HEK293 (cell line): ENCODE data around the gene NUMA1.

ENCODE experiments used
- SETDB1 ChIP-seq: IDR thresholded peaks from one replicate; pipeline ENCODE4 v1.6.1; 2017; ENCODE audit warnings: mild to moderate bottlenecking, low read length, moderate library complexity, mixed read lengths; ENCODE audit not compliant: insufficient read length
- ZNF184 ChIP-seq: fragments of 450-650 bp; IDR thresholded peaks from 2 replicates; pipeline ENCODE4 v1.5.1; 2018; ENCODE audit warnings: missing biosample characterization, mild to moderate bottlenecking, missing genetic modification characterization
- ZNF335 ChIP-seq: fragments of 450-650 bp; formaldehyde crosslinking; conservative IDR thresholded peaks from 2 replicates; pipeline ENCODE4 v1.5.1; 2016; ENCODE audit warnings: missing biosample characterization, missing genetic modification characterization
- ZNF510 ChIP-seq: fragments of 450-650 bp; formaldehyde crosslinking; IDR thresholded peaks from 2 replicates; pipeline ENCODE4 v1.5.1; 2018; ENCODE audit warnings: mild to moderate bottlenecking, missing genetic modification characterization, missing biosample characterization; ENCODE audit not compliant: insufficient replicate concordance
- TF ChIP-seq, protein P1 (sequence below): fragments of 450-650 bp; formaldehyde crosslinking; IDR thresholded peaks from 2 replicates; pipeline ENCODE4 v1.5.1; 2016; ENCODE audit warnings: missing biosample characterization, missing genetic modification characterization, borderline replicate concordance
- TF ChIP-seq, protein P2 (sequence below): fragments of 450-650 bp; formaldehyde crosslinking; conservative IDR thresholded peaks from 2 replicates; pipeline ENCODE4 v1.5.1; 2016; ENCODE audit warnings: low read depth, missing biosample characterization, missing genetic modification characterization
- TF ChIP-seq, protein P3 (sequence below): fragments of 450-650 bp; IDR thresholded peaks from 2 replicates; pipeline ENCODE4 v1.5.1; 2018; ENCODE audit warnings: missing biosample characterization, missing genetic modification characterization
- TF ChIP-seq, protein P4 (sequence below): fragments of 450-650 bp; formaldehyde crosslinking; IDR thresholded peaks from 2 replicates; pipeline ENCODE4 v1.5.1; 2016; ENCODE audit warnings: missing biosample characterization, missing genetic modification characterization

DNA sequence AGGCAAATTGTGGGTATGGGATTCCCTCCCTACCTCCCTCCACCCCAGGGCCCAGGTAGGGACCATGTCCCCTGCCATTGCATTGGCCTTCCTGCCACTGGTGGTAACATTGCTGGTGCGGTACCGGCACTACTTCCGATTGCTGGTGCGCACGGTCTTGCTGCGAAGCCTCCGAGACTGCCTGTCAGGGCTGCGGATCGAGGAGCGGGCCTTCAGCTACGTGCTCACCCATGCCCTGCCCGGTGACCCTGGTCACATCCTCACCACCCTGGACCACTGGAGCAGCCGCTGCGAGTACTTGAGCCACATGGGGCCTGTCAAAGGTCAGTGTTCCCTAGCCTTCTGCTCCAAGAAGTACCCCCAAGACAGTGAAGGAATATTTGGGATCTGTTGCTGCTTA is 25.5 kb upstream of the NUMA1 start, which contains the start of gene TOMT:
- TF ChIP-seq SETDB1 (no peak), ZNF335 (no peak), ZNF184 (tag by site-specific recombination) (no peak), ZNF510 (no peak)
- TF ChIP-seq, protein P1, sequence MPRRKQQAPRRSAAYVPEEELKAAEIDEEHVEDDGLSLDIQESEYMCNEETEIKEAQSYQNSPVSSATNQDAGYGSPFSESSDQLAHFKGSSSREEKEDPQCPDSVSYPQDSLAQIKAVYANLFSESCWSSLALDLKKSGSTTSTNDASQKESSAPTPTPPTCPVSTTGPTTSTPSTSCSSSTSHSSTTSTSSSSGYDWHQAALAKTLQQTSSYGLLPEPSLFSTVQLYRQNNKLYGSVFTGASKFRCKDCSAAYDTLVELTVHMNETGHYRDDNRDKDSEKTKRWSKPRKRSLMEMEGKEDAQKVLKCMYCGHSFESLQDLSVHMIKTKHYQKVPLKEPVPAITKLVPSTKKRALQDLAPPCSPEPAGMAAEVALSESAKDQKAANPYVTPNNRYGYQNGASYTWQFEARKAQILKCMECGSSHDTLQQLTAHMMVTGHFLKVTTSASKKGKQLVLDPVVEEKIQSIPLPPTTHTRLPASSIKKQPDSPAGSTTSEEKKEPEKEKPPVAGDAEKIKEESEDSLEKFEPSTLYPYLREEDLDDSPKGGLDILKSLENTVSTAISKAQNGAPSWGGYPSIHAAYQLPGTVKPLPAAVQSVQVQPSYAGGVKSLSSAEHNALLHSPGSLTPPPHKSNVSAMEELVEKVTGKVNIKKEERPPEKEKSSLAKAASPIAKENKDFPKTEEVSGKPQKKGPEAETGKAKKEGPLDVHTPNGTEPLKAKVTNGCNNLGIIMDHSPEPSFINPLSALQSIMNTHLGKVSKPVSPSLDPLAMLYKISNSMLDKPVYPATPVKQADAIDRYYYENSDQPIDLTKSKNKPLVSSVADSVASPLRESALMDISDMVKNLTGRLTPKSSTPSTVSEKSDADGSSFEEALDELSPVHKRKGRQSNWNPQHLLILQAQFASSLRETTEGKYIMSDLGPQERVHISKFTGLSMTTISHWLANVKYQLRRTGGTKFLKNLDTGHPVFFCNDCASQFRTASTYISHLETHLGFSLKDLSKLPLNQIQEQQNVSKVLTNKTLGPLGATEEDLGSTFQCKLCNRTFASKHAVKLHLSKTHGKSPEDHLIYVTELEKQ (tag by site-specific recombination), result no peak
- TF ChIP-seq, protein P2, sequence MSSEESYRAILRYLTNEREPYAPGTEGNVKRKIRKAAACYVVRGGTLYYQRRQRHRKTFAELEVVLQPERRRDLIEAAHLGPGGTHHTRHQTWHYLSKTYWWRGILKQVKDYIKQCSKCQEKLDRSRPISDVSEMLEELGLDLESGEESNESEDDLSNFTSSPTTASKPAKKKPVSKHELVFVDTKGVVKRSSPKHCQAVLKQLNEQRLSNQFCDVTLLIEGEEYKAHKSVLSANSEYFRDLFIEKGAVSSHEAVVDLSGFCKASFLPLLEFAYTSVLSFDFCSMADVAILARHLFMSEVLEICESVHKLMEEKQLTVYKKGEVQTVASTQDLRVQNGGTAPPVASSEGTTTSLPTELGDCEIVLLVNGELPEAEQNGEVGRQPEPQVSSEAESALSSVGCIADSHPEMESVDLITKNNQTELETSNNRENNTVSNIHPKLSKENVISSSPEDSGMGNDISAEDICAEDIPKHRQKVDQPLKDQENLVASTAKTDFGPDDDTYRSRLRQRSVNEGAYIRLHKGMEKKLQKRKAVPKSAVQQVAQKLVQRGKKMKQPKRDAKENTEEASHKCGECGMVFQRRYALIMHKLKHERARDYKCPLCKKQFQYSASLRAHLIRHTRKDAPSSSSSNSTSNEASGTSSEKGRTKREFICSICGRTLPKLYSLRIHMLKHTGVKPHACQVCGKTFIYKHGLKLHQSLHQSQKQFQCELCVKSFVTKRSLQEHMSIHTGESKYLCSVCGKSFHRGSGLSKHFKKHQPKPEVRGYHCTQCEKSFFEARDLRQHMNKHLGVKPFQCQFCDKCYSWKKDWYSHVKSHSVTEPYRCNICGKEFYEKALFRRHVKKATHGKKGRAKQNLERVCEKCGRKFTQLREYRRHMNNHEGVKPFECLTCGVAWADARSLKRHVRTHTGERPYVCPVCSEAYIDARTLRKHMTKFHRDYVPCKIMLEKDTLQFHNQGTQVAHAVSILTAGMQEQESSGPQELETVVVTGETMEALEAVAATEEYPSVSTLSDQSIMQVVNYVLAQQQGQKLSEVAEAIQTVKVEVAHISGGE, result no peak
- TF ChIP-seq, protein P3, sequence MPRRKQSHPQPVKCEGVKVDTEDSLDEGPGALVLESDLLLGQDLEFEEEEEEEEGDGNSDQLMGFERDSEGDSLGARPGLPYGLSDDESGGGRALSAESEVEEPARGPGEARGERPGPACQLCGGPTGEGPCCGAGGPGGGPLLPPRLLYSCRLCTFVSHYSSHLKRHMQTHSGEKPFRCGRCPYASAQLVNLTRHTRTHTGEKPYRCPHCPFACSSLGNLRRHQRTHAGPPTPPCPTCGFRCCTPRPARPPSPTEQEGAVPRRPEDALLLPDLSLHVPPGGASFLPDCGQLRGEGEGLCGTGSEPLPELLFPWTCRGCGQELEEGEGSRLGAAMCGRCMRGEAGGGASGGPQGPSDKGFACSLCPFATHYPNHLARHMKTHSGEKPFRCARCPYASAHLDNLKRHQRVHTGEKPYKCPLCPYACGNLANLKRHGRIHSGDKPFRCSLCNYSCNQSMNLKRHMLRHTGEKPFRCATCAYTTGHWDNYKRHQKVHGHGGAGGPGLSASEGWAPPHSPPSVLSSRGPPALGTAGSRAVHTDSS, result no peak
- TF ChIP-seq, protein P4, sequence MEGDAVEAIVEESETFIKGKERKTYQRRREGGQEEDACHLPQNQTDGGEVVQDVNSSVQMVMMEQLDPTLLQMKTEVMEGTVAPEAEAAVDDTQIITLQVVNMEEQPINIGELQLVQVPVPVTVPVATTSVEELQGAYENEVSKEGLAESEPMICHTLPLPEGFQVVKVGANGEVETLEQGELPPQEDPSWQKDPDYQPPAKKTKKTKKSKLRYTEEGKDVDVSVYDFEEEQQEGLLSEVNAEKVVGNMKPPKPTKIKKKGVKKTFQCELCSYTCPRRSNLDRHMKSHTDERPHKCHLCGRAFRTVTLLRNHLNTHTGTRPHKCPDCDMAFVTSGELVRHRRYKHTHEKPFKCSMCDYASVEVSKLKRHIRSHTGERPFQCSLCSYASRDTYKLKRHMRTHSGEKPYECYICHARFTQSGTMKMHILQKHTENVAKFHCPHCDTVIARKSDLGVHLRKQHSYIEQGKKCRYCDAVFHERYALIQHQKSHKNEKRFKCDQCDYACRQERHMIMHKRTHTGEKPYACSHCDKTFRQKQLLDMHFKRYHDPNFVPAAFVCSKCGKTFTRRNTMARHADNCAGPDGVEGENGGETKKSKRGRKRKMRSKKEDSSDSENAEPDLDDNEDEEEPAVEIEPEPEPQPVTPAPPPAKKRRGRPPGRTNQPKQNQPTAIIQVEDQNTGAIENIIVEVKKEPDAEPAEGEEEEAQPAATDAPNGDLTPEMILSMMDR (tag by site-specific recombination), result no peak
